AG08395 (cell line): ENCODE data around the gene IFRD1.
"Not testable (repeated sequence)": the region's sequence is repeated elsewhere in the genome, so short reads cannot be mapped to it uniquely, and the experiment has no call there.

ENCODE experiments used
- DNase-seq: peaks from one replicate; pipeline ENCODE4 v3.0.0; 2012; ENCODE audit warnings: mixed read lengths, low spot score

IFRD1 gene

DNA sequence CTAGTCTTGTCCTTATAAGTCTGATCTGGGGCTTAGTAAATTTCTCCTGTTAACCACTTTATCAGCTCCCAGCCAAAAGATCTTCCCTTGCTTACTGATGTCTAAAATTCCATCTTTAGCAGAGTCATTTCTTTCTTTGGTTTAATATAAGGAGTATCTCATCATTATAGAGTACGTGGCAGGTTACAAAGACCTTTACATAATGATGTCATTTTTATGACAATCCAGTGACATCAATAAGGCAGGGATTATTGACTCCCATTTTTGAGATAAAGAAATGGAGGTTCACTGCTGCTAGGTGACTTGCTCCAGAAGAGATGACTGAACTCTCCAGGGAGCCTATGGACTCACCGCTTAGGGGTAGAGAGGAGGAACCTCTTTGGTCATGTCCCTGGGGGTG lies 8.1 kb upstream of the IFRD1 start:
- no peak for DNase-seq

DNA sequence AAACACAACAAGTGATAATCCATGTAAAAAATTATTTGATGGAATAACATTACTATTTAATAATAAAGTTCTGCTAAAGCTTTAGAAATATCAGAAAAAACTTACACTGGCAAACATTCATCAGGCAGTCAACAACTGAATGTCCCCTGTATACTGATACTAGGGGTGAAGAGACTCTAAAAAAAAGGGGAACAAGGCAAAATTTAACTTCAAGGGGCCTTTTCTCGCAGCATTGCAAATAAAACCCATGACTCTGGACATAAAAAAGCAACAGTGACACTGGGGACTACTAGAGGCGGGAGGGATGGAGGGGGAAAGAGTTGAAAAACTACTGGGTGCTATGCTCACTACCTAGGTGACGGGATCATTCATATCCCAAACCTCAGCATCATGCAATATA lies 5.8 kb upstream of the IFRD1 start:
- no peak for DNase-seq

DNA sequence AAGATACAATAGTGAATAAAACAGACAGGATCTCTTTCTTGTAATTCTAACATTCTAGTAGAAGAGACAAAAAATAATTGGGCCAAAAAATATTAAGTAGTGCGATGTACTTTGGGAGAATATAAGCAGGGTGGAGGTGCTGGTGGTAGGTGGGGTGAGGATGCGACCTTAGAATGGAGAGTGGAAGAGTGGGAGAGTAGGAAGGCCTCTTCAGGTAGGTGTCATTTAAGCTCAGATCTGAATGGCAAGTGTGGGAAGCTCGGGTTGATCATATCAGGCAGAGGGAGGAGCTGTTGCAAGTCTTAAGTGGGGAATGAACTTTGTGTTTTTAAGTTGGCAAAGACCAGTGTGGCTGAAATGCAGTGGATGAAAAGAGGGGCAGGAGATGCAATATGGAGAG lies 3.8 kb upstream of the IFRD1 start:
- DNase-seq: no peak

DNA sequence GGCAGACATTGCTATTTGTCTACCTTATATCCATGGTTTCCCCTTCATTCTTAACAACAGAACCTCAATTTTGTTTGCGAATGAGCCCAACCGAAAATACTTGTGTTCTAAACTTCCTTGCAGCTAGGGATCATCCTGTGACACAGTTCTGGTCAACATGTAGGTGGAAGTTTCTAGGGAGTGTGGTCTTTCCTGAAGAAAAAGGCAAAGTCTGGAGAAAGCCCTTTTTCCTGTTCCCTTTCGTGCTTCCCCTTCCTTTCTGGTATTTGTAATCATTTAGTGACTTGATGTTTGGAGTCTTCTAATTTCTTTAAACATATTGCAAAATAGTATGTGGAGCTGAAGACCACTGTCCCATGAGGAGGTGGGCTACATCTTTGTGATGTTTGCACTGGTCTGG lies 2.9 kb upstream of the IFRD1 start:
- no peak for DNase-seq

DNA sequence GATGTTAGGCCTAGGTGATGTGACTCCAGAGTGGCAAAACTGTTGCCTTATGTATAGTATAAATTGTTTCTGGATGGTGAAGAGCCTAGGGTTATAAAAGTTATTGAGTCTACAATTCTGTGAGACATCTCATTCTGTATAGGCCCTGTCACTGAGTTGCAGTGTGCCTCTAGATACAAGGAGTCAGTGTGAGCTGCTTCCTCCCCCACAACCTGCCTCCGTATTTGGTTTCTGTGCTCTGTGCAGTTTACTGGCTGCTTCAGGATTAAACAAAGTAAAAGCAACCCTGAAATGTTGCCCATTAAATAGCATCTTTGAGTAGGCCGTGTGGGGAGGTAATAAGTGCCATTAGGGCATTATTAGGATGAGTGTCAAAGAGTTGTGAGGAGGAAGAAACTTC lies 1.9 kb upstream of the IFRD1 start:
- DNase-seq: no peak

DNA sequence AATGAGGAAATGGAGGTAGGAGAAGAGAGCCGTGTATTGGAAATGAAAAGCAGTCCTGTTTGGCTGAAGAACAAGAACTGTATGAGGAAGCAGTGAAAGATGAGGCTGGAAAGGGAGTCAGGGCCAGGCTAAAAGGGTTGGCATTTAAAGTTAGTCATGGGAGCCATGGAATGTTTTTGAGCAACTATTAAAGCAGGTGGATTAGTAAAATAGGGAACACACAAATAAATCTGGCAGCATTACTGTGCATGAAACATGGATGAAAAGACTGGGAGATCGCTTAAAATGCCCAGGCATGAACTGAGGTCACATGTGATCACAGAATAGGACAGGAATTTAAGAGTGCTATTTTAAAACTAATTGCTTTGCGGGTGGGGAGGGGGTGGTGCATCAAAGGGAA lies 1.4 kb upstream of the IFRD1 start:
- DNase-seq: no peak

DNA sequence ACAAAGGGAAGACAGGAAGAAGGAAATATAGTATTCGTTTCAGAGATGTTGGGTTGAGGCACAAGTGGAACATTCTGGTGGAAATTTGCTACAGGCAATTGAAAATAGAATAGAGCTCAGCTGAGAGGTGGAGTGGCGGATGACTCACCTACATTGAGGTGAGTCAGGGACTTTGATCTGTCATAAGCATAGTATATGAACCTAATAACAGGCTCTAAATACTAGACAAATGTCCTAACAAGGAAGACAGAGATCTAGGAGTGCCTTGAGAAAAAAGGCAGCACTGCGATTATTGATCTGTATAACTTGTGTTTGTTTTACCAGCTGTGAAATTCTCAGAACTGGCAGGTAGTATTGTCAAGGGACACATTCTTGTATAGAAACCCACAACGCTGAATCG lies 907 bp upstream of the IFRD1 start:
- peak; percentile 4 for DNase-seq

DNA sequence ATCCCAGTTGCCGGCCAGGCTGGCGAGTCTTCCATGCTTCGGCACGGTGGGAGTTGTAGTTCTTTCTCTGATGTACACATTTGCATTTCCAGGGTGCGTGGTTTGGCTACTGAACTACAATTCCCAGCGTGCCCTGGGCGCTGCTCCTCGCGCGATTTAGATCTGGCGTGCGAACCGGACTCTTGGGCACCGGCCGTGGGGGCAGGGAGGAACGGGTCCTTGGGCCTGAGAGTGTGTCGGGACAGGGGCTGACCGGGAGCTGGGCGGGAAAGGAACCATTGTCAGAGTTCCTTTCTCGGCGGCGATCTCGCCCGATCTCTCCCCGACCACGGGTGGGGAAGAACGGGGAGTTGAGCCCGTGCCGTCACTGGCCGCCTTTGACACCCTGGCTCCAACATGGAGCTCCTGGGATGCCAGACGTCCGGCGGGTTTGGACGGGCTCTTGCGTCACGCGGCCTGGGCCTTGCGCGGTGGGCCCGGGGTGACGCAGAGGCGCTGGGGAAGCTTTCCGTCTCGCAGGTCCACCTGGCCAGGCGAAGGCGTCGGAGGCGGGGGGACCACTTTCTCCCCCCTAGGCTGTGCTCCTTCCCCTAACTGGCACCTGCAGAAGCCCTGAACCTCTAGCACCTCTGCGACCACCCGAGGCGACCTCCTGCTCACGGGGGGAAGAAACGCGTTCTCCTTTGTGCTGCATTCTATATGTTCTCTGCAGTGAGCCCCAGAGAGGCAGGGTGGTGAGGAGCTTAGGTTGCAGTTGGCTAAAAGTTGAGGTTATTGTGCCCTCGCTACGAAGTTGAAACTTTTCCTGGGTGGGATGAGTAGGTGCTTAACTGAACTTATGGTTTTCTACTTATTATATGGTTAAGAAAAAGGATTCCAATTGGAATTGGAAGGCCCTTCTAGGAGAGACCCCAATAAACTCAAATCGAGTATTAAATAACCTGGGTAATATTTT lies 824 bp downstream of the IFRD1 start:
- DNase-seq: peak; percentile 91

DNA sequence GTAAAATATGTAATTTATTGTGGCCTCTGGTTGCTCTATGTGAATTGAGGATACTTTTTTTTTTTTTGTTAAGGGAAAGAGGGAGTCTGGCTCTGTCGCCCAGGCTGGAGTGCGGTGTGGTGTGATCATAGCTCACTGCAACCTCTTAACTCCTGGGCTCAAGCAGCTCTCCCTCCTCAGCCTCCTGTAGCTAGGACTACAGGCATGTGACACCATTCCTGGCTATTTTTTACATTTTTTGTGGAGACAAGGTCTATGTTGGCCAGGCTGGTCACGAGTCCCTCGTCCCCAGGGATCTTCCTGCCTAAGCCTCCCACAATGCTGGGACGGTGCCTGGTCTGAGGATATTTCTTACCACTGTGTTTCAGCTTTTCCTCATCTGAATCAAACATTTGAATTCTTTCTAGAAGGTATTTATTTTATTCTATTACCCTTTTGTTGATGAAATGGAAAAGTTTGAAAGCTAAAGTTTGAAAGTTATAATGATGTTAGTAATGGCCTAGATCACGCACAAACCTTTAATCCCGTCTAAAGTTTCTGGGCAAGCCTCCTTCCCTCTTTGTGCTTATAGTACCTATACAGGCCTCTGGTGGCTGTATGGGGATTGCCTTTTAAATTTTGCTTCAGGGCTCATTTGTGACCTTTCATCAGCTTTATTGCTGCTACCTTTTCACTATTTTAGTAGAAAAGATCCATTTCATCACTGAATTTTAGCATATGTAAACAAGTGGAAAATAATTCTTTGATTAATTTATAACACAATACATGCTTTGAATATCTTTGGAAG lies 2.0 kb downstream of the IFRD1 start:
- DNase-seq: peak; percentile 27

DNA sequence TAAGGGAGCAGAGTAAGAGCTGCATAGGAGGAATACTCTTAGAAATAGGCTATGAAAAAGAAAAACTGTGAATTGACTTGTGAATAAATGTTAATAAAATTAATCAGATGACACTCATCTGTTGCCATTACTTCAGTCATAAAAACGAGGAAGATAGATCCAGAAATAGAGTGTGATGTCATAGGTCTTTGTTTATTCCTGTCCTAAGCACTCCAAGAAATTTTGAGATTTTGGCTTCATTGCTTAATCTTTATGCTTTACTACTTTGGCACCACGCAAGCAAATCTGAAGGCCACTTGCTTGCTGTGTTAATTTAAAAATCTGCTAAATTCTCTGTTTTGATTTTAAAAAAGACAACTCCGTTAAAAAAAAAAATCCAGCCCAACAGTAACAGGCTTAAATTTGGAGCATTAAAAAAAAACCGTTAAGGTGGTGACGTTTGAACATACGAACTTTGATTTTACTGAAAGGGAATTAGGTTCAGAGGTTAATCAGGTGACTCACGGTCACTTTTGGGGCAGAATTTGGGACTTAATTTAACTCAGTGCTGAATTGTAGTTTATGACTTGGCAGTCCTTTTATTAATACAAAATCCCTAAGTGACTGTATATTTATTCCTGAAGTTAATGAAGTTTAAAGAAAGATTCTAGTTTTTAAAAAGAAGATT lies 3.4 kb downstream of the IFRD1 start:
- peak; percentile 46 for DNase-seq

DNA sequence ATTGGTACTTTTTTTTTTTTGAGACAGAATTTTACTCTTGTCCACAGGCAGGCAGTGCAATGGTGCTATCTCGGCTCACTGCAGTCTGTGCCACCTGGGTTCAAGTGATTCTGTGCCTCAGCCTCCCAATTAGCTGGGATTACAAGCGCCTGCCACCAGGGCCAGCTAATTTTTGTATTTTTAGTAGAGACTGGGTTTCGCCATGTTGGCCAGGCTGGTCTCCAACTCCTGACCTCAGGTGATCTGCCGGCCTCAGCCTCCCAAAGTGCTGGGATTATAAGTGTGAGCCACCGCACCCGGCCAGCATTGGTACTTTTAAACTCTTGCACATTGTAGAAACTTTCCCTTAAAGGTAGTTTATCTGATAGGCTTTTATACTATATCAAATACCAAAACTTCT lies 3.9 kb downstream of the IFRD1 start:
- not testable (repeated sequence) for DNase-seq

DNA sequence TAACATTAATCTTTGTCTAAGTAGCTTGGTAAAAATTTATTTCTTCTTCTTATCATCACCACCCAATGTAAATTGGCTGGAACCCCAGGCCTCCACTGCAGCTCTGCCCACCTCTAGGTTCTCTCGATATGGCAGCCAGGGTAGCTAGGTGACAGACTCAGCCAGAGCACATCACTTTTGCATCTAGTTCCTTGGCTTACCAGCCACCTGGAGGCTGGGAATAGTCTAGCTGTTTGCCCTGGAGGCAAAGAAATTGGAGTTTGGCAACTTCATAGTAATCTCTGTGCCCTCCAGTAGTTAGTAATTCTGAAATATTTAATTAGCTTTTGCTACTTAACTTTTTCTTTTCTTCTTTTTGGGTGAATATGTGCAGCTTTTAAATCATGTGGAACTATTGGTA lies 9.4 kb downstream of the IFRD1 start:
- no peak for DNase-seq

DNA sequence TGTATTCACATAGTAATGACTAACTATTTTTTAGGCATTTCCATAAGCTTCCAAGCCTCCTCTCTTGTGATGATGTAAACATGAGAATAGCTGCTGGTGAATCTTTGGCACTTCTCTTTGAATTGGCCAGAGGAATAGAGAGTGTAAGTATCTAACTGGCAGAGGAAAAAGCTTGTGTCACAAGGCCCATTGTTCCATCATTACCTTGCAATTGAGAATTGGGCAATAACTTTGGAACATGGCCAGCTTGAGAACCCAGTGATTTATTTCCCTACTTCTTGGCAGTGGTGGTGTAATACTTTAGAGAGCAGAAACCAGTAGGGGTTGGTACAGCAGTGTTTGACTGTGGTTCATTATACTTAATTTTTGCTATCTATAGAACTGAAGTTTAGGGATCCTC lies 12.0 kb downstream of the IFRD1 start:
- peak; percentile 41 for DNase-seq

DNA sequence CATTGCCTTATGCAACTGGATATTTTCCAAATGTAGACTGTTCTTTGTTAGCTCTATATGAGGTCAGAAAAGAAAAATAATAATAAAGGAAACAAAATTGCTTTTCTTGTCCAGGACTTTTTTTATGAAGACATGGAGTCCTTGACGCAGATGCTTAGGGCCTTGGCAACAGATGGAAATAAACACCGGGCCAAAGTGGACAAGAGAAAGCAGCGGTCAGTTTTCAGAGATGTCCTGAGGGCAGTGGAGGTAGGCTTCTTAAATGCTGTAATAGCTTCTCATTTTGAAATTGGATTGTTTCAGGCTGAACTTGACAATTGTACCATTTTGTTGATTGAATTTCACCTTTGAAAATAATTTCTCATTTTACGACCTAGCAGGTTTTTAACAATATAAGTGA lies 17.6 kb downstream of the IFRD1 start:
- DNase-seq: no peak

DNA sequence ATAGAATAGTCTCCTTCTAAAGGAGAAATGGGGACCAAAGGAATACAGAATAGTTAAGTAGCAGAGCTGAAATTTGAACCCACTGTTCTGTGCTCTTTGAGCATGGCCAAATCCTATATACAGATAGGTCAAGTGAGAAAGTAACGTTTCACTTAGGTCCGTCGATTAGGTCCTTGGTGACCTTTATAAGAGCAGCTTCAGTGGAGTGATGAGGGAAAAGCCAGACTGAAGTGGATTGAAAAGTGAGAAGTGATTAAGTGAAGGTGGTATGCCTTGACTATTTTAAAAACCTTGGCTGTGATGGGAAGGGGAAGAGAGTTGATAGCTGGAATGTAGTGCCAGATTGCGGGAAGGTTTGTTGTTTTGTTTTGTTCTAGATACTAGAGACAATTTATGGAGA lies 19.9 kb downstream of the IFRD1 start:
- DNase-seq: no peak

DNA sequence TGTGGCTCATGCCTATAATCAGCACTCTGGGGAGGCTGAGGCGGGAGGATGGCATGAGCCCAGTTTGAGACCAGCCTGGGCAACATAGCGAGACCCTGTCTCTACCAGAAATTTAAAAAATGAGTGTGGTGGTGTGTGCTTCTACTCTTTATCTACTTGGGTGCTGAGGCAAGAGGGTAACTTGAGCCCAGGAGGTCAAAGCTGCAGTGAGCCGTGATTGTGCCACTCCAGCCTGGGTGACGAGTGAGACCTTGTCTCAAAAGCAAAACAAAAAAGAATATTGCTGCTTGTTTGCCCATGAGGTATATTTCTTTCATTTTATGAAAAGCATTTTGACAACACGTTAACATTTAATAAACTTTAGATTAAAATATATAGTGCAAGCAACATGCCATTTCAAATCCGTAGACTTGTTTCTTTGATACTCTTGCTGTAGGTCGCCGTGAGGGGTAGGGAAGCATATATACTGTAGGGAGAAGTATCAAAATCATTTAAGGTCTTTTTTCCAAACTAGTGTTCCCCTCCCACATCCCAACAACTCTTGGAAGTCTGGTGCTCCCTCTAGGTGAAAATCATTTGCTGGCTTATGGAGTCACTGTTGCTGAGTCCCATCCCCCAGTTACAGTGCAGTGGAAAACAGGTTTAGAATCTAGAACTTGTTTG lies 26.3 kb downstream of the IFRD1 start:
- no peak for DNase-seq

DNA sequence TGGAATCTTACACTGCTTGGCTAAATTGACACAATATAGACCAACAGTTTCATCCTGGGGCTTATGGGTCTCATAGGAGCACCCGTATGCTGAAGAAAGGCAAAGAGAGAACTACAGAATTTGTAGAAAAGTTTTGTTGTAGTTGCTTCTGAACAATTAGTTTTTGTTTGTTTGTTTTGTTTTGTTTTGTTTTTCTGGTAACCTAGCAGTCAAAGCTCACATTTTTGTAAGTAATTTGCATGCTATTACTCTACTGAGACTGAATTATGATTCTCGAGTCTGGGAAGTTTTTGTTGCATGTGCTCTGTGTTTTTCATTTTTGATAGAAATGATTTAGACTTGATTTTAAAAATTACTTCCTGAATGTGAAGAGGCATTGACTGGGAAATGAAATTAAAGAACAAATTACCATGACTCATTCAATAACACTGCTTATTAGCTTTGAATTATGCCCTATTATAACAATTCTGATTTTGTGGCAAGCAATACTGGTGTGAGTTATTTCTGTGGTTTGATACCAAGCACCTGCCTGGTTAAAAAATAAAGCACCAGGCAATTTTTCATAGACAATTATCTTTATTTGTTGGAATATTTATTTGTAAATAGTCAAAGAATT lies 31.0 kb downstream of the IFRD1 start:
- DNase-seq: no peak

DNA sequence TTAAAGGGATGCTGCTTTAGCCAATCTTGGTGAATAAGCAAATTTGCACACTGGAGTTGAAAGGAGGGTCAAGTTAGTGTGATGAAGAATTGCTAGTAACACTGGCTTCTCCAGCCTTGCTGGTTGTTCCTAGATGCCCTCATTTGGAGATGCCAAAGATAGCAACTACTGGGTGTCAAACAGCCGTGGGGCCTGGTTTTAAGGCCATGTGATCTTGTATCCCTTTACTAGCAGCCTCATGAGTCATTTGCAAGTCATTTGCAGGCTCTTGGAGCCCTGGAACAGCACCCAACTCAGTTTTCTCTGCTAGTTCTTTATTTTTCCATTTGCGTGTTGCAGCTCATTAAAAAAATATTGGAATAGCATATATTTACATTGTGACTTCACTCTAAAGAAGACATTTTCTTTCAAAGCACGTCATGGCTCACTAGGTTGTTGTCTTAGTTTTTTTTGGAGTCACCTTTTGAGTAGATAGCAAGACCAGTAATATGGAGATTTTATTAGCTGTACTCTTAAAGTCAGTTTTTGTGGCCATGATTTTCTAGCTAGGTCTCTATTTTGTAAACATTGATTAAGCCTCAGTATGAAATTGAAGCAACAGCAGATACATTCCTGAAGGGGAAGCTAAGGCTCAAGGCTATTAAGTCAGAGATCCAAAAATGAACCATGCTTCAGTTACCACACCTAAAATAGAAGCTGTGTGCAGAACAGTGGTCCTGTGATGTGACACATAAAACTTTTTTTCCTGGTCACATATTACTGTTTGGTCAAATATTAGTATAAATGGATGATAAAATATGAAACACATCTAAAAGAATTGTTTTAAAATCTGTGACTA lies 31.8 kb downstream of the IFRD1 start:
- peak; percentile 86 for DNase-seq

DNA sequence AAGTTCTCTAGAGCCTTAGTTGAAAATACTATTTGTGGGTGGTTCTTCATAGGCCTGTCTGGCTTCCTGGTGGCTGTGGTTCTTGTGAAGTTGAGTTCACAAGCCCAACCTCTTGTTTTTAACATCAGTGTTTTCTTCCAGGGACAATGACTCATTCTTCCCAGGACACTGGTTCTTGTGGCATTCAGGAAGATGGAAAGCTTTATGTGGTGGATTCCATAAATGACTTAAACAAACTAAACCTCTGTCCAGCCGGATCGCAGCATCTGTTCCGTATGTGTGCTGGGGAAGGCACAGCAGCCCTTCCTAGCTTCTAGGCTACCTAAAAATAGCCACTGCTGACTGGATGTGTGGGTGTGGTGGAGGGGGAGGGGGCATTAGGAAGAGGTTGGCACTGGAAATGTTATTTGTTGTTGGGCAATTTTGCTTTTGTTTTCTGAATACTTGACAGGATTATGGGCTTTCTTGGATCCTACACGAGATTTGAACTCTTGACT lies 34.5 kb downstream of the IFRD1 start:
- DNase-seq: peak; percentile 89

DNA sequence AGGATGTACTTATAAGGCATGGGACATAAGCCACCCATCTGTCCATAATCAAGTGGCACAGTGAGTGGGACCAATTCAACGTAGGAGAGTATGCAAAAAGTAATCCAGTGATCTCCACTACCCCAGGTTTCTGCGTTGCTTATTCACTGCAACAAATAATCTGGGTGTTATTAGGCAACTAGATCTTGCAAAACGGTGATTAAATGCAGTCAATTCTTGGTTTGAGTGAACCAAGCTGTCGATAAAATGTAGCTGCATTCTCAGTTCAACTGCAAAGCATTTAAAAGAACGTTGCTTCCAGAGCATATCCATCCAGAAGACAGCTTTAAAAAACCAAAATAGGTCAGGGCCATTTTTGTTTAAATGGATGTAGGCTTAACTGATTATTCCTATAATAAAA lies 35.5 kb downstream of the IFRD1 start:
- no peak for DNase-seq
